Neural cell (in vitro differentiated cells): ENCODE measurements around the gene IP6K2. TPM values are rescaled to one million over a fixed set of nuclear protein-coding genes. Genes with fewer than 3 reads are reported as not detected.
"Not testable (repeated sequence)": the region's sequence is repeated elsewhere in the genome, so short reads cannot be mapped to it uniquely, and the experiment has no call there.

Experiments
- H2AFZ ChIP-seq: fragments of 200-600, 300-800 bp; sonication (generic), shearing (Covaris generic); 2 replicates; pipeline ENCODE4 v1.6.0; 2014; ENCODE audit warnings: low read depth, mild to moderate bottlenecking, antibody characterized with exemption, low read length, moderate library complexity
- H3F3A ChIP-seq: fragments of 200-600 bp; shearing (Covaris generic); 2 replicates; pipeline ENCODE4 v1.6.1; 2016; ENCODE audit warnings: mild to moderate bottlenecking, moderate library complexity, mixed read lengths, antibody characterized with exemption, low read length; ENCODE audit not compliant: insufficient read depth, poor library complexity, severe bottlenecking
- H3K27ac ChIP-seq: fragments of 200-600, 300-800 bp; sonication (generic), shearing (Covaris generic); 2 replicates; pipeline ENCODE4 v1.5.1; 2014; ENCODE audit warnings: mild to moderate bottlenecking, low read length, moderate library complexity
- H3K27me3 ChIP-seq: fragments of 300-800, 200-600 bp; sonication (generic), shearing (Covaris generic); 2 replicates; pipeline ENCODE4 v1.6.0; 2014; ENCODE audit warnings: mild to moderate bottlenecking, low read depth, low read length, moderate library complexity; ENCODE audit not compliant: insufficient read depth
- H3K36me3 ChIP-seq: fragments of 300-800, 200-600 bp; sonication (generic), shearing (Covaris generic); 2 replicates; pipeline ENCODE4 v1.5.1; 2014; ENCODE audit warnings: mild to moderate bottlenecking, antibody characterized with exemption, low read length, moderate library complexity; ENCODE audit not compliant: insufficient read depth
- H3K4me2 ChIP-seq: fragments of 300-800, 200-600 bp; sonication (generic), shearing (Covaris generic); 2 replicates; pipeline ENCODE4 v1.6.0; 2014; ENCODE audit warnings: mild to moderate bottlenecking, low read length
- H3K4me3 ChIP-seq: fragments of 300-800, 200-600 bp; sonication (generic), shearing (Covaris generic); 2 replicates; pipeline ENCODE4 v1.5.1; 2014; ENCODE audit warnings: mild to moderate bottlenecking, low read length, moderate library complexity
- H3K79me2 ChIP-seq: fragments of 200-600 bp; shearing (Covaris generic); replicated peaks from 2 replicates; pipeline ENCODE4 v1.6.0; 2014; ENCODE audit warnings: mild to moderate bottlenecking, low read length, moderate library complexity; ENCODE audit not compliant: insufficient read depth
- H3K9ac ChIP-seq: fragments of 300-800, 200-600 bp; sonication (generic), shearing (Covaris generic); 2 replicates; pipeline ENCODE4 v1.6.1; 2016; ENCODE audit warnings: mild to moderate bottlenecking, low read length, mixed read lengths
- H3K9me2 ChIP-seq: fragments of 200-600 bp; shearing (Covaris generic); 2 replicates; pipeline ENCODE4 v1.6.1; 2016; ENCODE audit warnings: mild to moderate bottlenecking, low read length, mixed read lengths; ENCODE audit not compliant: insufficient read depth
- H3K9me3 ChIP-seq: fragments of 200-600, 300-800 bp; sonication (generic), shearing (Covaris generic); 2 replicates; pipeline ENCODE4 v1.6.1; 2016; ENCODE audit warnings: mild to moderate bottlenecking, mixed run types, low read length, moderate library complexity, mixed read lengths
- H4K20me1 ChIP-seq: fragments of 200-600 bp; shearing (Covaris generic); 2 replicates; pipeline ENCODE4 v1.6.1; 2016; ENCODE audit warnings: mild to moderate bottlenecking, mixed run types; ENCODE audit not compliant: insufficient read depth
- CTCF ChIP-seq: fragments of 450-650 bp; IDR thresholded peaks from 2 replicates; pipeline ENCODE4 v1.5.1; 2014; ENCODE audit warnings: antibody characterized with exemption, mild to moderate bottlenecking, moderate library complexity; ENCODE audit not compliant: poor library complexity, severe bottlenecking
- EP300 ChIP-seq: fragments of 450-650 bp; conservative IDR thresholded peaks from 2 replicates; pipeline ENCODE4 v1.6.1; 2014; ENCODE audit warnings: antibody characterized with exemption, mild to moderate bottlenecking, moderate library complexity; ENCODE audit not compliant: poor library complexity, severe bottlenecking
- EZH2 ChIP-seq: fragments of 200-600, 300-800 bp; shearing (Covaris generic), sonication (generic); IDR thresholded peaks from 2 replicates; pipeline ENCODE4 v1.6.1; 2014; ENCODE audit warnings: antibody characterized with exemption, low read length, borderline replicate concordance, mild to moderate bottlenecking; ENCODE audit not compliant: insufficient read depth, poor library complexity, severe bottlenecking
- MXI1 ChIP-seq: fragments of 450-650 bp; conservative IDR thresholded peaks from 2 replicates; pipeline ENCODE4 v1.6.1; 2014; ENCODE audit warnings: antibody characterized with exemption, mild to moderate bottlenecking; ENCODE audit not compliant: poor library complexity, severe bottlenecking
- POLR2AphosphoS5 ChIP-seq: IDR thresholded peaks from 2 replicates; pipeline ENCODE4 v1.6.1; 2012
- RAD21 ChIP-seq: fragments of 450-650 bp; conservative IDR thresholded peaks from 2 replicates; pipeline ENCODE4 v1.6.1; 2014; ENCODE audit warnings: antibody characterized with exemption, mild to moderate bottlenecking, moderate library complexity
- REST ChIP-seq: IDR thresholded peaks from 2 replicates; pipeline ENCODE4 v1.6.1; 2012; ENCODE audit warnings: borderline replicate concordance
- SMC3 ChIP-seq: fragments of 450-650 bp; conservative IDR thresholded peaks from 2 replicates; pipeline ENCODE4 v1.6.1; 2014; ENCODE audit warnings: antibody characterized with exemption, mild to moderate bottlenecking, moderate library complexity; ENCODE audit not compliant: poor library complexity
- TAF1 ChIP-seq: IDR thresholded peaks from 2 replicates; pipeline ENCODE4 v1.6.1; 2012; ENCODE audit warnings: low read depth
- polyA plus RNA-seq: library from polyadenylated mRNA; depleted of rRNA; stranded (reverse); fragments of >200 nt; gene quantifications from 2 replicates; pipeline ENCODE4 v1.2.3, GENCODE V29; 2014

Gene IP6K2
- polyA plus RNA-seq, 1 donor from 2014 or later = 480 TPM

GRCh38 chr3:48738926-48739616 is 22.1 kb upstream of the IP6K2 start:
- Histone ChIP-seq H3K36me3 (no peaks in the 10 kb centered on the region), H3K27me3 (no peaks in the 10 kb centered on the region), H3K27ac (no peak overlapping the region), H3F3A (no peaks in the 10 kb centered on the region), H2AFZ (no peak overlapping the region), H3K9me3 (no peaks in the 10 kb centered on the region), H4K20me1 (no peaks in the 10 kb centered on the region), H3K79me2 (no peaks in the 10 kb centered on the region), H3K9ac (no peak overlapping the region), H3K4me2 (no peak overlapping the region), H3K9me2 (no peaks in the 10 kb centered on the region), H3K4me3 (no peak overlapping the region)
- no peak for TF ChIP-seq RAD21
- TF ChIP-seq EZH2 = no peak
- no peak for TF ChIP-seq CTCF
- TF ChIP-seq SMC3 = no peak
- TF ChIP-seq REST = no peak
- no peak for TF ChIP-seq MXI1
- TF ChIP-seq POLR2AphosphoS5 = no peak
- TF ChIP-seq EP300 = no peak
- no peak for TF ChIP-seq TAF1

GRCh38 chr3:48738144-48738536 is 21.1 kb upstream of the IP6K2 start:
- Histone ChIP-seq H3K79me2 (no peaks in the 10 kb centered on the region), H3F3A (no peaks in the 10 kb centered on the region), H3K4me2 (no peak overlapping the region), H3K9me3 (no peaks in the 10 kb centered on the region), H3K27ac (no peak overlapping the region), H3K4me3 (no peak overlapping the region), H3K27me3 (no peaks in the 10 kb centered on the region), H2AFZ (no peak overlapping the region), H3K9me2 (no peaks in the 10 kb centered on the region), H4K20me1 (no peaks in the 10 kb centered on the region), H3K36me3 (no peaks in the 10 kb centered on the region), H3K9ac (no peak overlapping the region)
- TF ChIP-seq REST (no peak), MXI1 (no peak), CTCF (no peak), TAF1 (no peak), POLR2AphosphoS5 (no peak), EZH2 (no peak), SMC3 (no peak)

GRCh38 chr3:48735075-48735767 is 18.2 kb upstream of the IP6K2 start:
- H3K9me2 ChIP-seq, H3K79me2 ChIP-seq, H2AFZ ChIP-seq, H3K4me2 ChIP-seq, H3K9me3 ChIP-seq, H3K9ac ChIP-seq, H3F3A ChIP-seq, H3K27ac ChIP-seq, H3K4me3 ChIP-seq, H3K27me3 ChIP-seq, H3K36me3 ChIP-seq, H4K20me1 ChIP-seq: not testable (repeated sequence)
